ENCODE results near the gene CALCA. TPM values are rescaled to one million over a fixed set of nuclear protein-coding genes. Genes with fewer than 3 reads are reported as not detected.
A peak's percentile ranks its signal among the peaks of the same experiment; 100 is the strongest.

Gene CALCA
- total and polyA plus RNA-seq, 8 donors, result not detected

- no peak overlapping the region for H3K27ac ChIP-seq
Measured at GRCh38 chr11:14980854-14981253, 8.7 kb upstream of the CALCA start.

GRCh38 chr11:14977101-14977880, 5.1 kb upstream of the CALCA start:
- DNase-seq, result no peak
- WGBS, 5 donors, result 88 to 95% (median 93%) methylated on average over 1 of the region's 1 CpG

More at GRCh38 chr11:14980854-14981253, 8.7 kb upstream of the CALCA start:
- 78 to 79% (median 79%) methylated on average over 3 of the region's 3 CpGs for WGBS, 5 donors
- Histone ChIP-seq H3K4me3 (no peak overlapping the region), H3K27me3 (peaks cover 0 to 26% (median 5%) of the 10 kb centered on the region in 3 donors), H3K9me3 (no peaks in the 10 kb centered on the region), H3K4me1 (no peaks in the 10 kb centered on the region), H3K36me3 (no peaks in the 10 kb centered on the region)
- no peak for DNase-seq
- TF ChIP-seq POLR2AphosphoS5 (IDR thresholded peaks at IDR 0.05), result no peak
- no peak for TF ChIP-seq CTCF (IDR thresholded peaks at IDR 0.05)
- no peak for TF ChIP-seq EP300 (IDR thresholded peaks at IDR 0.05)
- no peak for TF ChIP-seq POLR2A (IDR thresholded peaks at IDR 0.05)
- intact Hi-C loops (cut with DNase I; ENCODE audit: low total_unique reads), result no loop called here

GRCh38 chr11:14975252-14975587, 3.1 kb upstream of the CALCA start:
- H3K4me1 ChIP-seq, result peaks cover 11 to 41% (median 34%) of the 10 kb centered on the region in 4 donors
- intact Hi-C loops (cut with DNase I; ENCODE audit: low total_unique reads), result no loop called here
- DNase-seq, result peak in 1 of 2 donors; percentile 13
- no peak overlapping the region for H3K27ac ChIP-seq
- peaks cover 15 to 75% (median 58%) of the 10 kb centered on the region in 3 donors for H3K27me3 ChIP-seq
- no peaks in the 10 kb centered on the region for H3K9me3 ChIP-seq
- TF ChIP-seq CTCF (IDR thresholded peaks at IDR 0.05), result no peak
- TF ChIP-seq EP300 (IDR thresholded peaks at IDR 0.05), result no peak
- TF ChIP-seq POLR2AphosphoS5 (IDR thresholded peaks at IDR 0.05), result no peak
- TF ChIP-seq POLR2A (IDR thresholded peaks at IDR 0.05), result no peak
- H3K36me3 ChIP-seq, result no peaks in the 10 kb centered on the region
- WGBS, 5 donors, result 7 to 13% (median 8%) methylated on average over 12 of the region's 12 CpGs
- peak overlapping the region in 2 of 4 donors; percentile 36 for H3K4me3 ChIP-seq

More at GRCh38 chr11:14977101-14977880, 5.1 kb upstream of the CALCA start:
- Histone ChIP-seq H3K36me3 (no peaks in the 10 kb centered on the region), H3K27me3 (peaks cover 7 to 61% (median 40%) of the 10 kb centered on the region in 3 donors), H3K27ac (no peak overlapping the region), H3K4me3 (no peak overlapping the region), H3K4me1 (peaks cover 11 to 31% (median 26%) of the 10 kb centered on the region in 4 donors), H3K9me3 (no peaks in the 10 kb centered on the region)
- intact Hi-C loops (cut with DNase I; ENCODE audit: low total_unique reads), result no loop called here
- TF ChIP-seq POLR2AphosphoS5 (IDR thresholded peaks at IDR 0.05) (no peak), POLR2A (IDR thresholded peaks at IDR 0.05) (no peak), CTCF (IDR thresholded peaks at IDR 0.05) (no peak), EP300 (IDR thresholded peaks at IDR 0.05) (no peak)

- no peak overlapping the region for H3K27ac ChIP-seq
- H3K4me1 ChIP-seq, result peaks cover 11 to 41% (median 34%) of the 10 kb centered on the region in 4 donors
- peak; percentile 49 to 74 for DNase-seq
- no peaks in the 10 kb centered on the region for H3K36me3 ChIP-seq
- TF ChIP-seq CTCF (IDR thresholded peaks at IDR 0.05) (peak in 5 of 7 experiments; percentile 25 to 44 (median 27)), POLR2A (IDR thresholded peaks at IDR 0.05) (no peak)
- intact Hi-C loops (cut with DNase I; ENCODE audit: low total_unique reads), result no loop called here
- H3K27me3 ChIP-seq, result peaks cover 18 to 80% (median 63%) of the 10 kb centered on the region in 3 donors
- no peaks in the 10 kb centered on the region for H3K9me3 ChIP-seq
- 3 to 9% (median 8%) methylated on average over 26 to 27 of the region's 27 CpGs for WGBS, 5 donors
- peak overlapping the region; percentile 10 to 36 (median 33) for H3K4me3 ChIP-seq
Measured at GRCh38 chr11:14974515-14975251, 2.5 kb upstream of the CALCA start.
